CD4-positive, alpha-beta T cell treated with Interleukin-2 at 100 ng/mL for 4 hours (primary cell): Measurements from ENCODE around the gene CEP57.

ENCODE experiments used
- DNase-seq: peaks from one replicate; pipeline ENCODE4 v3.0.0-alpha.2; 2020; ENCODE audit warnings: low spot score

CEP57 gene

DNA sequence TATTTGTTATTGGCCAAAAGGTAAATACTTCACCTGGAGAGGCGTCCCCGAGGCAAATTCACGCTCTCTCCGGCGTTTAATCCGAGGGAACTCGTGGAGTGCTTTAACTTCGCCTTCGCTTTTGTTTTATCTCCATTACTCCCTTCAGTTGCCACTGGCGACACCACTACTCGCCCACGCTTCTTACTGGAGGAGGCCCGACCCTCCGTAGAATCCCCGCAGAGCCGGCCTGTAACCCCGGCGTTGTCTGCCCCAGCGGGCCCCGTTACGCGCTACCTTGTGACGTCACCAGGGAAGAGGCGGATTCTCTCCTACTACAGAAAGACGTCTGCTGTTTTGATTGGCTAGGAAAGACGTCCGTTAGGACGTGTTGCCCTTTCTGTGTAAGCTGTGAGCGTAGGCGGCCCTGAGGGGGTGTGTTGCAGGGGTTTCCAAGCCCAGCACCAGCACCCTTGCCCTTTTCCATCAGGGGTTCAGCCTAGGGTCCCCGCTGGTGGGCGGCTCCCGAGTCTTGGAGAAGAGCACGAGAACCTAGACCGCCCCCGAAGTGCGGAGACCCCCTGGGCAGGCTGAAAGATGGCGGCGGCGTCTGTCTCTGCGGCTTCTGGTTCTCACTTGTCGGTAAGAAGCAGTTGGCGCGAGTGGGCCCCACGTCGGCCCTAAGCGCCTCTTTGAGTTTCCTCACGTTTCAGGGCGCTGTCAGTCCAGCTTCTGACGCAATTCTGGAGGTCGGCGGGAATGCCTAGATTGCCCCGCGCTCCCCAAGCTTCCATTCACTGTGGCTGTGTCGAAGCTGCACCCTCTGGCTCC, at the start of gene CEP57:
Gene CEP57, plus strand, starts transcription at position 376 of the 810 bp plus-strand sequence. Its CDS starts 201 bp downstream, at position 577.
- DNase-seq, result peak; percentile 97

DNA sequence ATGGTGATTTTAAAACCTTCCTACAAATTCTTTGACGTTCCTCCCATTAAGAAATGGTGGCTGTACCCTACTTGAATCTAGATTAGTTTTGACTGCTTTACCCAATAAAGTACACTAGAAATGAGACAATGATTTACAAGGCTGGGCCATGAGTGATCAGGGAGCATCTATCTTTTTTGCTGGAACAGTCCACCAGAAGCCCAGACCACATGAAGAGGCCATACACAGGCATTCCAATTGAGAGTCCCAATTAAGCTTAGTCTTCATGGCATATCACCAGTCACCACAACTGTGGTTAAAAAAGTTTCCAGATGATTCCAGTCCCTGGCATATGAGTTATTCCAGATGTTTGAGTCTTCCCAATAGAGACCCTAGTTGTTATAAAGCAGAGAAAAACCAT, 40.2 kb upstream of the CEP57 start:
- DNase-seq, result no peak

DNA sequence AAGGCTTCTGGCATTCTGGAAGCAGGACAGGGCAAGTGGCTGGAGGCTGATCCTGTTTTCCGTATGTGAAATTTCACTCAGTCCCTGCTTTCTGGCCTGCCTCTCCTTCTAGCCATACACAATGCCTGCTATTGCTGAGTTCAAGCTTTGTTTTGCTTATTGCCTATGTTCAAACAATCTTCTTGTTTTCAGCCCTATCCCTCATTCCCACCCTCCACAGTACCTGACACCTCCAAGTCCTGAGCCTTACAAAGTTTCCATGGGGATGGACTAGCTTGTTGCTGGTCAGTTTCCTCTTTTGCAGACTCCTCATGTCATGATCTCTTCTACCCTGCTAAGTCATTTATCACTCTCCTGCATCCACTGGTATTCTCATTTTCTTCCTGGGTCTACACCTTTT, 38.8 kb upstream of the CEP57 start:
- DNase-seq, result no peak

DNA sequence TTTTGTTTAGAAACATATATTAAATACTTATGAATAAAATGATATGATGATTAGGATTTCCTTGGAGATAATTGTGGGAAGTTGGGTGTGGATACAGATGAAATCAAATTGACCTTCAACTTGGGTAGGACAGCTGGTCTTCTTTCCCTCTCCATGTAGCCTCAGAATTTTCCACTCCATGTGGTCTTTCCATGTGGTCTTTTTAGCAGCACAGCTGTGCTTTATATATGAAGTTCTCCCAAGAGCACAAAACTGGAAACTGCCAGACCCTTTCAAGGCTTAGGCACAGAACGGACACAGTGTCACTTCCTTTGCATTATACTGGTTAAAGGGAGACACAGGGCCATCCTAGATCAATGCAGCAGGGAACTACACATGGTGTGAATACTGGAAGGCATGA, 29.4 kb upstream of the CEP57 start:
- no peak for DNase-seq

DNA sequence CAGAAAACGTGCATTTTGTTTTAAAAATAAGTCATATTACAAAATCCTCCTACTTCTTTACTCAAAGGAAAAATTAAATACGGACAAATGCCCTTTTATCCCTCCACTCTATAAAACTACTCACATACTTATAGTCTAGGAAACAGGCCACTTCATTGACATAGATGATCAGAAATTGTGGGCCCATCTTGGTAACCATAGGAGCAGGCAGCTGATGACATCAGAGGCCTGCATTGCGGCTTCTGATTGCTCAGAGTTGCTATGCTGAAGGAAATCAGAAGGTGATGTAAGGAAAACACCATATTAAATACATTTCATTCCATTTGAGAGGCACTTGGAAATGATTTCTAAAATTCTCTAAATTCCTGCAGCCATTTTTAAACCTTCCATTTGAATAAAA, 27.8 kb upstream of the CEP57 start:
- DNase-seq, result no peak

DNA sequence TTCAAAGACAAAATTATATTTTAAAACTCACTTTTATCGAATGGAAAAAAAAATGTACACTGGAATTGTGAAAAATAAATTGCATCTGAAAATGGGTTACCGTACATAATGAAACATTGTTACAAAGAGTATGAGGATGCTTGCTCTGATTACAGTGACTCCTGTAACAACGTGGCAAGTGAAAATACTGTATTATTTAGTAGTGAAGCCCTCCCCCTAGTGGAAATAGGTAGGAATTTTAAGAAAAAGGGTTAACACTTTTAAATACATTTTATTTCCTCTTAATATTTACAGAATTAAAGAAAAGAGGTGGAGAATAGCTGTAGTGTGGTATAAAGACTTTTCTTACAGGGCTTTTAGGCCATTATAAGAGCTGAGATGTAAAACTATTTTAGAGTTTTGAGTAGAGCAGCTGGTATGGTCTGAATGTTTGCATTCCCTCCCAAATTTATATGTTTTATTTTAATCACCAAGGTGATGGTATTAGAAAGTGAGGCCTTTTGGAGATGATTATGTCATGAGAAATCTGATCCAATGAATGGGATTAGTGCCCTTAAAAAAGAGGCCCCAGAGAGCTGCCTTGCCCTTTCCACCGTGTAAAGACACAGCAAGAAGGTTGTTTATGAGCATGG, 25.9 kb upstream of the CEP57 start:
- DNase-seq, result peak; percentile 75

DNA sequence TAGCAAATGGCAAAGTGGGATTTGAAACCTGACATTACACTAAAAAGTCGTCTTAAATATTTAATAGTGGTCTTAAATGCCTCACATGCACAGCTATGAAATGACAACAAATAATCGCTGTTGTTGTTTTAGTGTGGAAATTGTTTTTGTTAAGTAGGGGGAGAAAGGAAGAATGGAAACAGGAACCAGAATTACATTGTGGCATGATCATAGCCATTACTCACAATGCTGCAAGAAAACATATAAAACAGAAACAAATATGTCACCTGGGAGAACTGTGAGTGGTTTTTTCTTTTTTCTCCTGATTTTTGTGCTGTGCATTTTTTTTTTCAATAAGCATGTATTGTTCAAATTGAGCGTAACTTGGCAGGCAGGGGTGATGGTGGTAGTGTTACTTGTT, 23.6 kb upstream of the CEP57 start:
- no peak for DNase-seq

DNA sequence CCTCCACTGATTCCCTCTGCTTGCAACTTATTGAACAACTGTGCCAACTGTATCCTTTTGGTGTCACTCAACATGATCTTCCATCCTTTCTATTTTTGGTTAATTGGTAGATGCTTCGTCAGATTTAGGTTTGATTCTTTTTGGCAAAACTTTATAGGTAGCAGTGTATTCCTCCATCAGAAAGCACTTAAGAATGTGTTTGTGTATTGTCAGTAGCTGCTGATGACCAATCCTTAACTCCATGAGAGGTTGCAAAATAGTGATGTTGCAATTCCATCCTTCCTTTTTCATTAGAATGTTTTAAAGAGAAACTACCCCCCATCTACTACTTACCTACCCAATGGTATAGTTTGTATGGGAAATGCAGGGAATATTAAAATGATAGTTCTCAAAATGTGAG, 22.8 kb upstream of the CEP57 start:
- DNase-seq, result no peak

DNA sequence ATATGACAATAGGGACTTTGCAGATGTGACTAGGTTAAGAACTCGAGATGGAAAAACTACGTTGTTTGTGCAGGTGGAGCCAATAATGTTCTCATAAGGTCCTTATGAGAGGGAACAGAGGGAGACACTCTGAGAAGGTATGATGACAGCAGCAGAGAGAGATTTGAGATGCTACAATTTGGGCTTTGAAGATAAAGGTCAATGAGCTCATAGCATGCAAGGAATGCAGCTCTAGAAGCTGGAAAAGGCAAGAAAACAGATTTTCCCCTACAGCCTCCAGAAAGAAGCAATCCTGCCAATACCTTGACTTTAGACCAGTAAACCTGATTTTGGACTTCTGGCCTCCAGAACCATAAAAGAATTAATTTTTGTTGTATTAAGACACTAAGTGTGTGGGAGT, 21.8 kb upstream of the CEP57 start:
- no peak for DNase-seq

DNA sequence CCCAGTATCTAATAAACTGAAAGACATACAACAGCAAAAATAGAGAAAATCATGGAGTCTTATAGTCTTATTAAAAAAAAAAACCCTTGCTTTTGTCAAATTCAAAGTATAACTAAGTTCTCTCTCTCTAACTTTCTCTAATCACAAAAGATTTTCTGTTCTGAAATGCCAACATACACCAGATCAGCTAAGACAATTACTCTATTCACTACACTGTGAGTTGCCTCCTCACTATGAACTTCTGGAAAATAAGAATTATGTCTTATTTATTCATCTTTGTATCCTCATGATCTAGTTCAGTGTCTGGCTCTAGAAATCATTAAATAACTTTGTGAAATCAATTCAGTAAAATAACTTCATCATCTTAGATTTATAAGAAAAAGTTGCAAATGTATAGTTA, 13.4 kb upstream of the CEP57 start:
- DNase-seq, result no peak

DNA sequence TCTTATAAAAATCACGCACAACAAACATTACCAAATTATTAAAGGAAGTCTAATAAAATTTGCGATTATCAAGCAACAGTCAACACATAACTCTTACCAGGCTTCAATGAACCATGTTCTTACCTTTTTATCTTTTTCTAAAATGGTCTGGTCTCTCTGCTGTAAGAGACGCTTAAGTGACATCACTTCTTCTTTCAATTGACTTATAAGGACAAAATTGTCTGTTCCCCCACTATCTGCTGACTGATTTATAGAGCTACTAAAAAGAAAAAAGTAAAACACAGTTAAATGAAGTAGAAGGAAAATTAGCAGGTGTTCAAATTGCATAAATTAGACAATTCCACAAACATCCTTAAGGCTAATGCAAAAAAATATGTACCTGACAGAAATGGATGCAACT, 11.6 kb upstream of the CEP57 start:
- no peak for DNase-seq

DNA sequence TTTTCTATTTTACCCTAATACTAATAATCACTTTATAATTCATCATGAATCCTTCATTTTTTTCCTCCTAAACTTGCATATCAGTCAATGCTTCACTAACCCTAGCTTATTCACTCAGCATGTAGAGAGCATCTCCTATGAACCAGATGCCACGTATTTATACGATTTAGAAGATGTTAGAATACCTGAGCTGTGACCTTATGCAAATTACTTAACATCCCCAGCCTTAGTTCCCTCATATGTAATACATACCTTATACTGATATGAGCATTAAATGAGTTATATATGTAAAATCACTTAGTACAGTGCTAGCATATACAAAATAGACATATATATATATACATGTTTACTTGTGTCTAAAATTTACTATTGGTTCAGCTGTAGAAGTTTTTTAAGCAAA, 9.8 kb upstream of the CEP57 start:
- no peak for DNase-seq

DNA sequence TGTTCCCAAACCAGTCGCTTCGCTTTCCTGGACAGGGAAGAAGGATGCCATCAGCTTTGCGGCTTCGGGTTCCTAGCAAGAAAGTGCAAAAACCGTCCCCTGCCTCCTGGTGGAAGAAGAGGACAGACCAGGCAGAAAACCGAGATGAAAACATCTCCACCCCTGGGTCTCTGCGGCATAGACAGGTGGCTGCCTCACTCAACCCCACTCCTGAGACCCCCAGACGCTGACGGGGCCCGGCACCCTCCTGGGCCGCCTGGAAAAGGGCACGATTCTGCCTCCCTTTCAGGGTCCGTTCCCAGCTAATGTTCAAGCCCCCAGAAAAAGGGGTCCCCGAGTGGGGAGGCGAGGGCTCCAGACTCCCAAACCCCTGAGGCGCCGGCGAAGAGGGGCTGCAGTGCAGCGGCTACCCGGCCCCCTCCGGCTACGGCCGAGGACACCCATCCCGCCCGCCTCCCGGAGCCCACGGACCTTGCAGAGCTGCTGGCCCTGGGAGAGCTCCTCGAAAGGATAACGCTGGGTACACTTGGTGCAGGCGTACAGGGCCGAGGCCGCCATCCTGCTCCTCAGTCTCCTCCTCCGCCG, 1.3 kb upstream of the CEP57 start:
- peak; percentile 25 for DNase-seq

DNA sequence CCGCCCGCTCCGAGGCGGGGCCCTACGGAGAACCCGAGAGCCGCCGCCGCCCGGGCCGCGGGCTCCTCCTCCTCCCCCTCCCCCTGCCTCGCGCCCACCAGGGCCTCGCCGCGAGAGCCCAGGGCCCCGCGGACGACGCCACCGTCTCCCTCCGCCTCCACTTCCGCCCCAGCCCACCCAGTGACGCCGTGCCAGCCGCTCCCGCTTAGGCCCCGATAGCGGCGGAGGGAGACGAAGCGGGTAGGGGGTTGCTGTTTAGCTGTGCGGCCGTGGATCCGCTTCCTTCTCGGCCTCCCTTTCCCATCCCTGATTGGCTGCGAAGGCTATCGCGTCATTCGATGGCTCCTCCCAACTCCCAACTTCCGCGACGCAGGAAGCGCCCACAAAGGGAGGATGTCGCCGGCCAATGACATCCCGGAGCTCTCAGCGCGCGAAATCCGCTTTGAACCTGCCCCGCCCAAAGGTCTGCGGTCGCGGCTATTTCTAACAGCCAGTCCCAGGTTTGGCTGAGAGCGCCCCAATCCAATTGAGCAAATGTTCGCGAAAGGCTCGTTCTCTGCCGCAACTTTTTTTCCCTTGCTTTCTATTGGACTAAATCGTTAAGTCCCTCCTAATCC, 684 bp upstream of the CEP57 start, which contains the start of gene FAM76B:
Gene FAM76B, minus strand, starts transcription at position 277 of the 617 bp plus-strand sequence. CDS start 304 bp downstream, outside the sequence.
- peak; percentile 99 for DNase-seq

DNA sequence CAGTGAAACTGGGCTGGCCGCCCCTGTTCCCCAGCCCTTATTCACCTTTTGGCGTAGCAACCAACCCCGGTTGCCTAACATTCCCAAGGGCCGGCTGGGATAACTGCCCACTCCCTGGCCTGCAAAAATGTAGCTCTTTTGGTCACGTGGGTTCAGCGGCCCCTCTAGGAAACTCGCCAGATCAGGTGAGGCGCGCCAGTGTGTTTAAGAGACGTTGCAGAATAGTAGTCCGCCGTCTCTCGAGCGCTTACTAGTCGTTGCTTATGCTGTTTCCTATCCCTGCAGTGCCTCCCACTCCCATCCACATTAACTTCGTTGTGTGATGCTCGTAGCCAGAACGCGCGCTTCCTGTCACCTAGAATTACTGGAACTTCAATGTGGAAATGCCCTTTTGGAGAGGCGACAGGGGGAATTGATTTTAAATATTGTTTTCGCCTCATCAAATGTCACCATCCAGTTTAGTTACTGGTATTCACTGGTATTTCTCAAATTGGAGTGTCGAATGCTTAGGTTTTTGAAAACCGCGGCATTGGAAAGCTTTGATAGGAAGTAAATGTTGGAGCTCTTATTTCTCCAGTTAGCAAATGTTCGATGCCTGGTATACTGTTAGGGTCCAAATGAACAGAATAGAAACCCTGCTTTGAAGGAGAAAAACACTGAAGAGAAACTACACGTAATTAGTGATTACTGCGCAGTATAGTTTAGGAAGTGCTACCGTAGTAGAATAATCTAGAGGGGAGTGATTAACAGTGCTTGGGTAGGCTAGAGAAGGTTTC, 823 bp downstream of the CEP57 start:
- peak; percentile 44 for DNase-seq

DNA sequence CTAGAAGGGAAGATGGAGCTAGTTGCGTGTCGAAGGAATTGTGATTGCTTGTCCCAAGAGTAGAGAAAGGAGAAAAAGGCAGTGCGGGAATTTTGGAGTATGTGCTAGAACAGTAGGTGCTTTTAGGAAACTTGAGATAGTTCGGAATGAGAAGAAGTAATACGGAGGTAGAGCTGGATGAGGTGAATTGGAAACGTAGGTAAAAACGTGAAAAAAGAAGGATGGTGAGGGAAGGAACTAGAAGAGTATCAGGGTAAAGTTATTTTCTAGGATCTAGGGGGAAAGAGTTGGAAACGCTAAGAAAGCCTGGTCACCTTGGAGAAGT, 1.4 kb downstream of the CEP57 start:
- DNase-seq, result no peak

DNA sequence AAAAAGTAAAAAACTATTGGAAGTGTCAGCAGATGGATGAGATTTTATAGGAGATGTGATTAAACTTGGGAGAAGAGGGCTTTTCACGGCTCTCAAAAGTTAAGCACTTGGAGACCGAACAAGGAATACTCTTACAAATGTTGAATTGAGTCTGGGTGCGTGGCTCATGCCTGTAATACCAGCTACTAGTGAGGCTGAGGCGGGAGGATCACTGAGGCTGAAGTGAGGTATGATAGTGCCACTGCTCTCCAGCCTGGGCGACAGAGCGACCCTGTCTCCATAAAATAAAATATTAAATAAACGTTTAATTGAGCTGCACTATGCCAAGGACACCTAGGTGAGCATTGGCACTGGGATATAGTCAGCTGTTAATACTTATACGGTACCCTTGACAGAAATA, 1.9 kb downstream of the CEP57 start:
- DNase-seq, result no peak

DNA sequence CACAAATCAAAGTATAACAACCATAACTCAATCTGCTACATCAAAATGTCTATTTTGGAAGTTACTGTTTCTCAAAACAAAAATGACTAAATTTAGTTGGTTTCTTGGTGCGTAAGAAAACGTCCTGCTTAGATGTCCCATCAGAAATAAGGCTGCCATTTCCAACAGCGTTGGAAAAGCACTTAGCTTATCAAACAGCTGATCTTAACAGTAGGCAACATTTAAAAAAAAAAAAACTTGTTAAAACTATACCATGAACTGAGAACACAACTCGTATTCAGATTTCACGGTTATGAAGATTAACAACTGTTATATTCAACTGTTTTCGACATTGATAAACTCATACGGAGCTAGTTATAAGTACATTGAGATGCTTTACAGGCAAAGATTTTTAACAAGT, 2.4 kb downstream of the CEP57 start:
- no peak for DNase-seq

DNA sequence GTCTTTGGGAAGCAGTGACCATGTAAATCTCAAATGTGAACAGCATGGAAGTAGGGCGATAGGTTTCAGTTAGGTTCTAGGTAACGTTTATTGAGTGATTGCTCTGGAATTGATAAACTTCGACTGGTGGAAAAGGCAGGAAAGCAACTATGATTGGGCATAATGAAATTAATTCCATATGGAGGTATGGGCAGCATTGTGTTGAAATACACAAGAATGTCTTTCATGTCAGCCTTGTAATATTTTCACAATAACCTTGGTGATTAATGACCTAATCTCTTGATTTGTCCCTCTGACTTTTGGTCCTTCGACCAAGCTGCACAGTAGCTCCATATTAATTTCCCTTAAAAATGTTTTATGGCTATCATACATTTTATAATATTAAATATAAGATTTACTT, 2.8 kb downstream of the CEP57 start:
- DNase-seq, result no peak

DNA sequence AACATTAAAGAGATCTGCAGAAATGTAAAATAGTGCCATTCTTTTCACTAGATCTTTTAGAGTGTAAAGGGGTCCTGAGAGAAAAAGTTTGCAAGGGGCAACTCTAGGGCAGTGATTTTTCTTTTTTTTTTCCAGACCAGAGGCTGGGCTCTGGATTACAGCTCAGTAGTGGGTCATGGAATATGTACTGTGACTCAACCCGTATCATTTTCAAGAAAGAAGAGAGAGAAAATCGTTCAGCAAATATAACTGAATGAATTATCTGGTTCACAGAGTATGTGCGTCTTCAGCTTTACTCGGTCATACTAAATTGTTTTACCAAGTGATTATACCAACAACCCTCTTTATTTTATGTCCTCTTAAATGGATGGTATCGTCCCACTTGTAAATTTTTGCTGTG, 3.8 kb downstream of the CEP57 start:
- no peak for DNase-seq

DNA sequence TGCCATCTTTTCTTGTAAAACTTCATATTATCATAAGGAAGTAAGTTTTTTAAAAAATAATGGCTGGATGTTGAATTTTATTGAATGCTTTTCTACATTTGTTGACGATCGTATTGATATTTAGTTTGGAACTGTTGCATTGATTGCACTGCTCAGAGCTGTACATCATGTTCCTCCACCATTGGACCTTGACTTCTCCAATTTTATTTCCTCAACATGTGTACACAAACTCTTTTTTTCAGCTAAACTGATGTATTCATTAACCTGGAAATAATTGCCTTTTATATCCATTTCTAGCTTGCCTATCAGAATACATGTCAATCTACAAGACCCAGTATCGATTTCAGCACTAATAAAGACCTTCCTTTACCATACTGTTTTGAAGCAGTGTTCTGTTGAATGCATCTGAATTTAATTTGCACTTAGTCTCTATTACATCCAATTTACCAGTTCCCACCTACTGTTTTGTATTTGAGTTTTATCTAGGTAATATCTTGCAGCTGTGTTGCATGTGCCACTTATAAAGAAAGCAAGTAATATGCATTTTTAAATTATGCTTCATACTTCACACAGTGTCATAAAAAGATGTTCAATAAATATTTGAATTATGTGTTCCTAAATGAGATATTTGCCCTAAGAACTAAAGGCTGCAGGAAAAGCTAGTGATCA, 5.5 kb downstream of the CEP57 start:
- no peak for DNase-seq

DNA sequence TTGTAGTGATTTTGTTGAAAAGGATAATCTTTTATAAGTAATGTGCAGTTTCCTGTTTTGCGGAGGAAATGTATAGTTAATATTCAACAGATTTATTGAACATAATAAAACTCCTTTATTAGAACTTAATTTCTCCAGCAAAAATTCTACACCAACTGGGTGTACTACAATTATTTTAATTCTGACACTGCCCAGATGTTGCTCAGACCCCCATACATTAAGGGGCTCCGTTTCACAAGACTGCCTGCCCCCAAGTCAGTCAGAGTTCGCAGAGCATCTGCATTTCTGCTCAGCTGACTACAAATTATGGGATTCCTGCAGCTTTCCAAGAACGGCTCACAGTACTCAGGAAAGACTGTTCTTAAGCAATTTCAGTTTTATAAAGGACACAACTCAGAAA, 6.2 kb downstream of the CEP57 start:
- DNase-seq, result no peak
